ENCODE measurements around the gene EDN3.

EDN3 gene

DNA sequence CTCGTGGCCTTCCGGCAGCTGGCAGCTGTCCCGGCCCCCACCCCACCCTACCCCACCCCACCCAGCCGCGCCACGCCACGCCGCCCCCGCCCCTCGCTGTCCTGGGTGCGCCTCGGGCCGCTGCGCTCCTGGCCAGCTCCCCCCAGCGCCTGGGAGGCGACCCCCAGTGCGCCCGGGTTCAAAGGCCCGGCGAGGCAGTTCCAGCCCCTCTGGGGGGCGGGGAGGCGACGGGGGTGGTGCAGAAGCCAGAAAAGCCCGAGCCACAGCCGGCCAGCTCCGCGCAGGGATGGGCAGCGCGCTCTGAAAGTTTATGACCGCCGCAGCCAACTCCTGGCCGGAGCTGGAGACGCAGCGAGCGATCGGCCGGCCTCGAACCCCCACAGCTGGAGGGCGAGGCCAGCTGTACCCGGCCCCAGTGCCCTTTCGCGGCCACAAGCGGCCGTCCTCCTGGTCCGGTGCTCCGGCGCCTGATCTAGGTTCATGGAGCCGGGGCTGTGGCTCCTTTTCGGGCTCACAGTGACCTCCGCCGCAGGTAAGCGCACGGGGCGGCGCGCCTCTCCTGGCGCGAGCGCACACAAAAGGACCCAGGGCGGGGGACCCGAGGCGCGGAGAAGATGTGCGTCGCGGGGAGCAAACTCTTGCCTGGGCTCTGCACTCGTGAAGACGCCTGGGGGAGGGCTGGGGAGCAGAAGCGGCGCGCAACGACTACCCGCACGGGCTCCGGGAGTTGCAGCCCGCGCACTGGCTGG lies at the start of gene EDN3:
Gene EDN3 (plus strand): TSS at position 279 of the 749 bp plus-strand sequence. CDS start 202 bp downstream, at position 481.
- H3K4me3 ChIP-seq (ENCODE audit: low read depth, low read length) = peak within 1 kb of the TSS; percentile 48

DNA sequence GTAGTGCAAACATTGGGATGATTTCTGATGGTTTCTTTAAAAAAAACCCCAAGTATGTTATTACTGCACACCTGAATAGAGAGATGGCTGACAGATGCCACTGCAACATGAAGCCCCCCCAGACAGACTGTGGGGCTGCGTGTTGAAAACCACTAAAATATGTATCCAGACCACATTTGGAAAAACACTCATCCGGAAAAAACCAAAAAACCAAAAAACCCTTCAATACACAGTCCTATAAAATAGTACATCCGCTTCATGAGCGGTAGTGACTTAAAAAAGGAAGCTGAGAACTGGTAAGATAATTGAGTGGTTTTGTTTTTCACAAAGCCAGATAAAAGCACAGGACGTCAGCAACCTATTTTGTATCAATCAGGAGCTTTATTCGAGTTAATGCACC lies 47.1 kb upstream of the EDN3 start:
- H3K4me3 ChIP-seq (ENCODE audit: low read depth, low read length) = no peak overlapping the region

GRCh38 chr20:59253779-59254319 lies 46.6 kb upstream of the EDN3 start:
- H3K4me3 ChIP-seq (ENCODE audit: low read depth, low read length) = no peak overlapping the region

DNA sequence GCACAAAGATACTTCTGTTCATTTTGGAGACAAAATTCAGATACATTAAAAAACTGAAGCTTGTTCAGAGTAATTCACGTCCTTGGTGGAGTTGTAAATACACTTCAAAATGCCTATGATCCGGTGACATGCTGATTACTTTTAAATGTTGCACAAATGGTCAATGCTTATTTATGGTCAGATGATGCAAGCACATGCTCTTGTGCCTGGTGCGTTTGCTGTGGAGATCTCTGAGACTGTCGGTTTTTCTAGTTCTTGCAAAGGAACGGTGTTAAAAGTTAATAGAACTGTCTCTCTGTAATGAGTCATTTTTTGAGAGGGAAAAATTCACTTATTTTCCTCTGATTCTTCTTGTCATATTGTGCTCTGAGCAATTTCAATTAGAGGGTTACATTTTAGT lies 45.2 kb upstream of the EDN3 start:
- no peak overlapping the region for H3K4me3 ChIP-seq (ENCODE audit: low read depth, low read length)

- no peak overlapping the region for H3K4me3 ChIP-seq (ENCODE audit: low read depth, low read length)
Observed at GRCh38 chr20:59258221-59258621, 42.2 kb upstream of the EDN3 start.

GRCh38 chr20:59259946-59260345 lies 40.5 kb upstream of the EDN3 start:
- no peak overlapping the region for H3K4me3 ChIP-seq (ENCODE audit: low read depth, low read length)

DNA sequence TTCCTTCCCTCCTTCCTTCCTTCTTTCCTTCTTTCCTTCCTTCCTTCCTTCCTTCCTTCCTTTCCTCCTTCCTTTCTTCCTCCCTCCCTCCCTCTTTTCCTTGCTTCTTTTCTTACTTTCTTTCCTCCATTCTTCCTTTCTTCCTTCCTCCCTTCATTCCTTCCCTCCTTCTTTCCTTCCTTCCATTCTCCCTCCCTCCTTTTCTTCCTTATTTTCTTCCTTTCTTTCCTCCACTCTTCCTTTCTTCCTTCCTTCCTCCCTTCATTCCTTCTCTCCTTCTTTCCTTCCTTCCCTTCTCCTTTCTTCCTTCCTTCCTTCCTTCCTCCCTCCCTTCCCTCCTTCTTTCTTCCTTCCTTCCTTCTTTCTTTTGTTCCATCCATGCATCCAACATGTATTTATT lies 35.1 kb upstream of the EDN3 start:
- no peak overlapping the region for H3K4me3 ChIP-seq (ENCODE audit: low read depth, low read length)

DNA sequence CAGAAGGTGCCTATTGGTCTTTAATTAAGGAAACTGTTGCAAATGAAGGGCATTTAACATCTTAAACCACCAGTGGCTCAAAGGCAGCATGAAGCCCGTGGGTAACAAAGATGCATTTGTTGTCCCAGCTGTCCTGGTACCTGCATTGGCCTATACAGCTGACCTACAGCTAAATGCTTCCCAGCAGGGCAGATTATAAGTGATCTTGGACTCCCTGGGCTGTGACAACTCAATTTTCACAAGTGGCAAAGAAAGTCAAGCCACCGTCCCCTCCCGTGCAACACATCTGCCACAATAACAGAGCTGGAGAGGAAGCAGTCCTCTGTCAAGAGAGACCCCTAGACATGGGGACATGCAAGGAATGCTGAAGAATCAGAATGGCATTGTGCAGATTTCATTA lies 31.5 kb upstream of the EDN3 start:
- H3K4me3 ChIP-seq (ENCODE audit: low read depth, low read length) = no peak overlapping the region

- no peak overlapping the region for H3K4me3 ChIP-seq (ENCODE audit: low read depth, low read length)
Observed at GRCh38 chr20:59269411-59270025, 30.9 kb upstream of the EDN3 start.

DNA sequence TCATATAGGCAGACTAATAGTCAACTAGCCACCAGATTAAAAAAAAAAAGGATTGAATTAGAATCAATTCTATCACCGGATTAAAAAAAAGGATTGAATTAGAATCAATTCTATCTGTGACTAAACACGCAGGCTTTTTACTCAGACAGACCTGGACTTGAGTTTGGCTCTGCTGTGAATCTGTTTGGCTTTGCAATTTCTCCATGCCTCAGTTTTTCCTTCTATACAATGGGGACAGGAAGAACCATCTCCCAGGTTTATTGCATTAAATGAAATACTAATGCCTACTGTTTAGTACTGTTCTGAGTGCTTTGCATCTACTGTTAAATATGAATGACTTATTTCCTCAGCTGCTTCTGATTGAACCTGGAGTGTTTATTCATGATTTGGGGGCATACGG lies 30.0 kb upstream of the EDN3 start:
- H3K4me3 ChIP-seq (ENCODE audit: low read depth, low read length) = no peak overlapping the region

GRCh38 chr20:59273739-59274357 lies 26.6 kb upstream of the EDN3 start:
- no peak overlapping the region for H3K4me3 ChIP-seq (ENCODE audit: low read depth, low read length)

- no peak overlapping the region for H3K4me3 ChIP-seq (ENCODE audit: low read depth, low read length)
Observed at GRCh38 chr20:59276938-59277337, 23.5 kb upstream of the EDN3 start.

DNA sequence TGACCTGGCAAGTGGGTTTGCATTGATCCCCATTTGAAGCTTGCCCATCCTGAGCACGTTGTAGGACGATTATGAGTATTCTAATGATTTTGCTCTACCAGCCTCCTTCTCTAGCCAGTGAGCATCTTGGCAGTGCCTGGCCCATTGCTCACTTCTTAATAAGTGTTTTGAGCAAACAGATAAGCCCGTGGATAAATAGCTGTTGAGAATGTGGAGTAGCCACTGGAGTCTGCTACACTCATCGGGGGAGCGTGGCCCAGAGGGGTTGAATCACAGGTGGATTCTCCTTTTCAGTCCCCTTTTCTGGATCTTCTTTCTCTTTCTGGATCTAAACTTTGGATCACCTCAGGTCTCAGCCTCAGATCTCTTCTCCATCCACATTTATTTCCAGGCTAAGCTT lies 15.9 kb upstream of the EDN3 start:
- no peak overlapping the region for H3K4me3 ChIP-seq (ENCODE audit: low read depth, low read length)

DNA sequence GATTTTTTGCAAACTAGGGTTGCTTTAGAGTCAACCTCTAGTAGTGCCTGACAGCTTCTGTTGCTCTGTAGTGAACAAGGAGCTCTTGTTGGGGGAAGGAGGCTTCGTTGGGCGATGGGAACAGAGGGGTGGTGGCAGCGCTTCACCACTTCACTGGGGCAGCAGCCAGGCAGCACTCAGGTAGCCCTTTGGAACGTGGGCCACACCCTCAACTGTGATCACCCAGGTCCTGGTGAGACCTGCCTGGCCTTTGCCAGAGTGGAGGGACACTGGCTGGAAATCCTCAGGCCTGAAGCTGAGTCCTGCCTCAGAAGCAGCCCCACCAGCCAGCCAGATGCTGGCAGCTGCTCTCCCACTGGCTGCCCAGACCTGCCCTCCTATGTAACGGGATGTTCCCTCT lies 10.4 kb upstream of the EDN3 start:
- H3K4me3 ChIP-seq (ENCODE audit: low read depth, low read length) = no peak overlapping the region

DNA sequence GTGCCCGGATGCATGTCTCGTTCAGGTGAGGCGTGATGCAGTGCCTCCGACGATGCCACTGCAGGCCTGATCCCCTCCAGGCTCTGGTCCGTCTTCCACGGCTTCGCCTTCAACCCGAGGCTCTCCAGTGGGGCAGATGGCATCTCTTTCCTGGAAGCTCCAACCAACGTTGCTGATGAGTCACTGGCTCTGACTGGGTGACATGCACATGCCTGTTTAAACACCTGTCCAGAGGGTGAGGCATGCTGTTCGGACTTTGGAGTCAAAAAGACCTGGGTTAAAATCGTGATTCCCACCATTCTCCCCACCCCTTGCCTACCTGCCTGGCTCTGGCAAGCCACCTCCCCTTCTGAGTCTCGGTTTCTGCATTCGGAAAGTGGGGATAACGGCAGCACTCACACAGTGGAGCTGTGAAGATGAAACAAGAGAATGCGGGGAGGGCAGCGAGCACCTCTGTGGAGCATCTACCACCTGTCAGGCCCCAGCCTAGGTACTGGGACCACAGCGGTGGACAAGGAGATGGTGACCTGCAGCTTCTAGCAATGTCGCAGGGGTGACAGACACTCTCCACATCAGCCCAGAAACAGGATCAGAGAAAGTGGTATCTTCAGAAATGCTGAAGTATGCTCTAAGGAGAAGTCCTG lies 8.5 kb upstream of the EDN3 start:
- no peak overlapping the region for H3K4me3 ChIP-seq (ENCODE audit: low read depth, low read length)

DNA sequence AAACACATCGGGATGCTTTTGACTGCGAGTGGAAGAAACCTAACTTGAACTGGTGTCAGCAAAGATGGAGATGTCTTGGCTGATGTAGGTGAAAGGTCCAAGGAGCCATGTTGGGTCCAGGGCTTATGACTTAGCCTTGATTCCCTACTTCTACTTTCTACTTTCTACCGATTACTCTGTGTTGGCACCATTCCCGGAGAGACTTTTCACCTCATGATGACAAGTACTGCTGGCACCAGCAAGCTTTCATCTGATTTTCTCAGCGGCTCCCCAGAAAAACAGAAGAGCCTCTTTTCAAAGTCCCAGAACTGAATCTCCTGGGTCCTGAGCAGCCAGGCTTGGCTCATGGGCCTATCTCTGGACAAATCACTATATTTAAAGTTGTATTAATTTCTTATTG lies 4.9 kb upstream of the EDN3 start:
- no peak overlapping the region for H3K4me3 ChIP-seq (ENCODE audit: low read depth, low read length)

DNA sequence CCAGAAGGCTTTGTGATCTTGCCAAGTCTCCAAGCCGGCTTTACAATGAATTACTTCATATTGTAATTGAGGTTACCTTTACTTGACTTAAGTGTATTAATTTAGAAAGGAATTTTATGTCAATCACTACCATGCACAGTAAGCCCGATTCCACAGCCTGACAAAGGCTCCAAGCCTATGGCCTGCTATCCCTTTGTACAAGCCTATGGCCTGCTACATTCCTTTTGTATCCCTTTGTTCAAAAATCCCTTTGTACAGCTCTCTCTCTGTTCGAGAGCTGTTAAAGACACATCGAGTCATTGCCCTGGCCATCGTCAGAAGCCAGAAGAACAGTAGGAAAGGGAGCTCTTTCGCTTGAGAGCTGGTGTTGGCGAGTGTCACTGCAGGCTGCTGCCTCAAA lies 2.7 kb upstream of the EDN3 start:
- H3K4me3 ChIP-seq (ENCODE audit: low read depth, low read length) = no peak overlapping the region

GRCh38 chr20:59299945-59300332 lies 472 bp upstream of the EDN3 start:
- H3K4me3 ChIP-seq (ENCODE audit: low read depth, low read length) = no peak overlapping the region

GRCh38 chr20:59301343-59302007 lies 1.1 kb downstream of the EDN3 start:
- H3K4me3 ChIP-seq (ENCODE audit: low read depth, low read length) = no peak overlapping the region

- no peak overlapping the region for H3K4me3 ChIP-seq (ENCODE audit: low read depth, low read length)
Observed at GRCh38 chr20:59305908-59306655, 5.7 kb downstream of the EDN3 start.
